Measurements from ENCODE around the gene NEURL4. TPM values are rescaled to one million over a fixed set of nuclear protein-coding genes. Genes with fewer than 3 reads are reported as not detected.

The NEURL4 gene
- 14.7 and 21.7 TPM in 2 replicates for total RNA-seq

DNA sequence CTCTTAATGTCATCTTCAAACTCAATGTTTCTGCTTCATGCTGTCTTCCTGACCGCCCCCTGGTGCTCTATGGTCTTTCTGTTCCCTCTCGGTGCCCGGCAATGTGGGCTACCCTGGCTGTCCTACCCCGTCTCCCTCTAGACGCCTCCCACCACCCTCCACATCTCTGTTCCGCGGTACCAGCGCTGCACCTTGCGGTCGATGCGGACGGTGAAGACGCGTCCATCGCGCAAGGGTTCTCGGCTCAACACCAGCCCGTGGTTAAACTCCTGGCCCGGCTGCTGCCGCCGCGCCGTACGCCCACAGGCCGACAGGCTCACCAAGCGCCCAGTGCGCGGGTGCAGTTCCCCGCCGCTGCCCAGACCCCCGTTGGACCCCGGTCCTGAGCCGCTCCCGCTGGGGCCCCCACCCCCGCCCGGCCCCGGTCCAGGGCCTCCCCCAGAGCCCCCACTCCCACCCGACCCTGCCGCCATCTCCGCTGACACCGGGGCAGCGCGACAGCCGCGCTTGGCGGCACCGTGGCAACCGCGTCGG is at the start of gene NEURL4:
NEURL4 (minus strand) TSS at position 496 of the 534 bp plus-strand sequence; CDS start at position 473, 23 bp downstream.

DNA sequence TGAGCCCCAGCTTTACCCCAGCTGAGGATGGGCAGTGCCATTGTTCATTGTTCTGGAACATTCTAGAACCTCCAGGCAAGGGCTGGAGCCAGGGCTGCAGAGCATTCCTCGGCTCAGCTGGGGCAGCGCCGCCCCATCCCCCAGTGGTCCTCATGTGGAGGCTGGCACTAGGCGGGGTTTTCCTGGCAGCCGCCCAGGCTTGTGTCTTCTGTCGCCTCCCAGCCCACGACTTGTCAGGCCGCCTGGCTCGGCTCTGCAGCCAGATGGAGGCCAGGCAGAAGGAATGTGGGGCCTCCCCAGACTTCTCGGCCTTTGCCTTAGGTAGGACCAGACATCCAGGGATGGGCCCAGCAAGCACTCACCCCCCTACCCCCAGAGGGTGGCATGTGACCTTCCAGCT is 25.9 kb upstream of the NEURL4 start, which contains the start of gene TMEM95:
TMEM95 (plus strand) TSS at position 104 of the 400 bp plus-strand sequence; CDS start at position 153, 49 bp downstream.

GRCh38 chr17:7351665-7352502 is 22.7 kb upstream of the NEURL4 start, which contains the start of gene KCTD11:
Gene KCTD11 (plus strand): TSS chr17:7352162.

DNA sequence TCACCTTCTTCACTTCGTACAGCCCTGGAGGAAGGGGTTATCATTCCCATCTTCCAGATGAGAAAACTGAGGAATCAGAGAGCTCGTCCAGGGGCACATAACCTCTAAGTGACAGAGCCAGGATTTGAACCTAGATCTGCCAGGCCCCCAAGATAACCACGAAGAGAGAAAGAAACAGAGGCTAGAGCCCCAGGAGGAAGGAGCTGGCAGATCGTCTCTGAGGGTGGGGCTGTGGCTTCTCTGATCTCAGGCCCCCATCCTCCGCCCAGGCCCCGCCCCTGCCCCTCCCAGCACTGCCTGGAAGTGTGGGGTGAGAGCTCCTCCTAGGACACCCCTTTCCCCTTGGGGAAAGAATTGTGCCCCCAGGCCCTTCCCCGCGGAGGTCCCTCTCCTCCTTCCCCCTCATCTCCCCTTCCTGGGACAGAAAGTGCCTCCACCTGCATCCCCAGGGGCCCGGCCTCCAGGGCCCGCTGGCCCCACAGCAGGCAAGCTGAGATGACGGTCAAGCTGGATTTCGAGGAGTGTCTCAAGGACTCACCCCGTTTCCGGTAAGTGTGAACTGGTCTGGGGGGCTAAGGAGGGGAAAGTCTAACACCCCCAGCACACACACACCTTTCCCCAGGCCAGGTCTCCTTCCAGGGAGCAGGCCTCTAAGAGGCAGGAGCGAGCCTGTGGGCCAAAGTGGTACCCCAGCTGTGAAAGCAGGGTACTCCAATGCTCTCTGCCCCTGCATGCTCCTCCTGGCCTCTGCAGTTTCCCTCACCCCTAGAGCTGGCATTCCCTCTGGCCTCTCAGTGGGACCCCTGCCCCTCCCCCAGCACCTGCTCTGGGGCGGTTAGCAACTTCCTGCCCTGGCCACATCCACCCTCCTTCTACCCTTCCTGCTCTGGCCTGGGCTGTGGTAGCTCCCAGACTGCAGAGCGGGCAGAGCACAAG is 7.4 kb upstream of the NEURL4 start, which contains the start of gene ACAP1:
ACAP1 (plus strand) TSS at position 290 of the 936 bp plus-strand sequence; CDS start at position 496, 206 bp downstream.

DNA sequence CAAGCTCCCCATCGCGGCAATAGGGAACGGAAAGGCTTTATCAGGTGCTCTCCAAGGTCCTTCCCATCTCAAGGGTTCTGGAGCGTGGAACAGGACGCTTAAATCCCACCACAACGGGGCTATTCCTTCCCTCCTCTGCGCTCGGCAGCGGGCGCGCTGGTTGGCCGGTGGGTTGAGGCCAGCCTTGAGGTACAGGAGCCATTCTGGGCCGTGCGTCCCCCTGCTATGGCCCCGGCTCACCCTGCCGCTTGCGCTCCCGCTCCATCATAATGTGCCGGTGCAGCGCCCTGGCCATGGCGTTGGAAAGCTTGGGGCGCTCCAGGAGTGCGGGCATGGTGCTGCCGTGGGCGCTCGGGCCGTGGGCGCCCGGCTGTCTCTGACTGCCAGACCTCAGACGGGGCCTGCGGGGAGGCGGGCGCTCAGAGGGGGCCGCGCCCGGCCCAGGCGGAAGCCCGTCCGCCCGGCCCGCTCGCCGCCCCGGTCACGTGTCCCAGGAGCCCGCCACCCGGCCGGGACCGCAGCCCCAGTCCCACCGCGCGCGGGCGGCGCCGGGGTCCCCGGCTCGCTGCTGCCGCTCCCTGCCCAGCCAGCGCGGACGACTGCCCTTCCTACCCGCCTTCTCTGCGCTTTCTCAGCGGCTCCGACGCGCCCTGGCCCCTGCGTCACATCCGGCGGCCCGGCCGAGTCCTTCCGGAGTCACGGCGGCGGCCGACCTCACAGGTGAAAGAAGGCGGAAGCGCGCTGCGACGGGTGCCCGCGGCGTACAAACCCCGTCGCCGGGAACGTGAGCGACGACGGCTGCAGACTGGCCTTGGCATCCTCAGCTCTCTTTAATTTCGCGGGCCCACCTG is 14.2 kb downstream of the NEURL4 start, which contains the start of gene GPS2:
GPS2 (minus strand) TSS at position 642 of the 851 bp plus-strand sequence; CDS start at position 334, 308 bp downstream.

DNA sequence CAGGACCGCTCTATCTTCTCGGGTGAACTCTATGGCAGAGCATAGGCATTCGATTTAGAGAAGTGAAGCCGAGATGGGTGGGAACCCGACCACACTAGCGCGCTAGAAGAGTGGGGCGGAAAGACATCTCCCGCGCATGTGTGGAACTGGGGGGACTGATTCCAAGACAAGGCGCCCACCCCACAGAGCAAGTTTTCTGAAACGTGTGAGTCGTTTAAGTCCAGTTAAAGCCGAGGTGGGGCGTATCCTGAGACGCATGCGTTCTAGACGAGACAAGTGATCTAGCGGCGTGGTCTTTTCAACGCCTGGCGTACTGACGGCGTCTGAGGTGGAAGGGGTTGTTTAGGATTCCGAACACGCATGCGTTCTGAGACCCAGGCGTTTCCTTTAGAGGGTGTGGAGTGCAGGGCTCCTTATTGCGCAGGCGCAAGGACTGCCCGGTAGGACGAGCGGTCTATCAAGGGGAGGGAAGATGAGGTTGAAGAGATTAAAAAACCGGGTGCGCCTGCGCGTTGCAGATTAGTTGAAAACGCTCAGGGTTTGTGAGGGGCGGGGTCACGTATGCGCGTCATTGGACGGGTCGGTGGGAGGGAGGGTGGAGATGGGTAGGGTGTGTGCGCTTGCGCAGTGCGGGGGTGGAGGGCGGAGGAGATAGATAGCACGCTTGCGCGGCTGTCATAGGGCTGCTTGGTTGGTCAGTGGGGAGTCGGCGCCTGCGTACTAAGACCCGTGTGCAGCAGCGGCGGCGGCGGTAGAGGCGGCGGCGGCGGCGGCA is 22.0 kb downstream of the NEURL4 start, which contains the start of gene EIF5A:
EIF5A (plus strand) TSS at position 718 of the 775 bp plus-strand sequence. CDS start 2,008 bp downstream, outside the sequence.

GRCh38 chr17:7294614-7295153 is 34.5 kb downstream of the NEURL4 start, which contains the start of gene YBX2:
Gene YBX2 (minus strand): TSS chr17:7294639. CDS start chr17:7294500, 139 bp downstream.

DNA sequence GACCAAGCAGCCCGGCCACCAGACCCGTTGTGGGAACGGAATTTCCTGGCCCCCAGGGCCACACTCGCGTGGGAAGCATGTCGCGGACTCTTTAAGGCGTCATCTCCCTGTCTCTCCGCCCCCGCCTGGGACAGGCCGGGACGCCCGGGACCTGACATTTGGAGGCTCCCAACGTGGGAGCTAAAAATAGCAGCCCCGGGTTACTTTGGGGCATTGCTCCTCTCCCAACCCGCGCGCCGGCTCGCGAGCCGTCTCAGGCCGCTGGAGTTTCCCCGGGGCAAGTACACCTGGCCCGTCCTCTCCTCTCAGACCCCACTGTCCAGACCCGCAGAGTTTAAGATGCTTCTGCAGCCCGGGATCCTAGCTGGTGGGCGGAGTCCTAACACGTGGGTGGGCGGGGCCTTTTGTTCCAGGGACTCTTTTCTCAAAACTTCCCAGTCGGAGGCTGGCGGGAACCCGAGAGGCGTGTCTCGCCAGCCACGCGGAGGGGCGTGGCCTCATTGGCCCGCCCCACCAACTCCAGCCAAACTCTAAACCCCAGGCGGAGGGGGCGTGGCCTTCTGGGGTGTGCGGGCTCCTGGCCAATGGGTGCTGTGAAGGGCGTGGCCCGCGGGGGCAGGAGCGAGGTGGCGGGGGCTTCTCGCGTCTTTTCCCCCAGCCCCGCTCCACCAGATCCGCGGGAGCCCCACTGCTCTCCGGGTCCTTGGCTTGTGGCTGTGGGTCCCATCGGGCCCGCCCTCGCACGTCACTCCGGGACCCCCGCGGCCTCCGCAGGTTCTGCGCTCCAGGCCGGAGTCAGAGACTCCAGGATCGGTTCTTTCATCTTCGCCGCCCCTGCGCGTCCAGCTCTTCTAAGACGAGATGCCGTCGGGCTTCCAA is 47.8 kb downstream of the NEURL4 start, which contains the start of gene SLC2A4:
SLC2A4 (plus strand) TSS at position 645 of the 879 bp plus-strand sequence; CDS start at position 862, 217 bp downstream.

Small RNAs within 50 kb of the gene (small RNA-seq; reads per million reads assigned to genes)
- gene AC026954.2, result not detected
- gene RF00019, result not detected

Other genes starting within 250 kb of the NEURL4 start
- not detected in 2 replicates for gene CLEC10A, start 249.1 kb downstream of the NEURL4 start, total RNA-seq
- gene ASGR2, start 214.5 kb downstream of the NEURL4 start, total RNA-seq, result not detected in 2 replicates
- gene ASGR1, start 150.0 kb downstream of the NEURL4 start, total RNA-seq, result under 0.01 and 0.39 TPM in 2 replicates
- 7.3 and 11.9 TPM in 2 replicates for gene DLG4, start 109.5 kb downstream of the NEURL4 start, total RNA-seq
- 194 and 236 TPM in 2 replicates for gene ACADVL, start 109.4 kb downstream of the NEURL4 start, total RNA-seq
- 63.9 and 93.2 TPM in 2 replicates for gene DVL2, start 94.8 kb downstream of the NEURL4 start, total RNA-seq
- gene PHF23, start 89.9 kb downstream of the NEURL4 start, total RNA-seq, result 36.6 and 37.1 TPM in 2 replicates
- gene GABARAP, start 86.9 kb downstream of the NEURL4 start, total RNA-seq, result 110 and 194 TPM in 2 replicates
- gene CTDNEP1, start 77.6 kb downstream of the NEURL4 start, total RNA-seq, result 28.7 and 40.1 TPM in 2 replicates
- gene ELP5, start 77.1 kb downstream of the NEURL4 start, total RNA-seq, result 28.9 and 31.2 TPM in 2 replicates
- 0.98 and 2.9 TPM in 2 replicates for gene CLDN7, start 66.9 kb downstream of the NEURL4 start, total RNA-seq
- under 0.01 TPM in 1 of 2 replicates, not detected in the other for gene SLC2A4, start 47.6 kb downstream of the NEURL4 start, total RNA-seq
- gene YBX2, start 34.7 kb downstream of the NEURL4 start, total RNA-seq, result not detected in 2 replicates
- 909 and 1,080 TPM in 2 replicates for gene EIF5A, start 21.7 kb downstream of the NEURL4 start, total RNA-seq
- gene GPS2, start 14.0 kb downstream of the NEURL4 start, total RNA-seq, result 39.9 and 46.7 TPM in 2 replicates
- gene ACAP1, start 7.2 kb upstream of the NEURL4 start, total RNA-seq, result 0.20 and 2.2 TPM in 2 replicates
- 2.6 and 4.1 TPM in 2 replicates for gene KCTD11, start 22.8 kb upstream of the NEURL4 start, total RNA-seq
- gene TMEM95, start 25.8 kb upstream of the NEURL4 start, total RNA-seq, result not detected in 2 replicates
- 0.20 TPM in 1 of 2 replicates, not detected in the other for gene TNK1, start 51.8 kb upstream of the NEURL4 start, total RNA-seq
- gene PLSCR3, start 65.2 kb upstream of the NEURL4 start, total RNA-seq, result 22.8 and 26.8 TPM in 2 replicates
- gene TMEM256, start 74.8 kb upstream of the NEURL4 start, total RNA-seq, result 103 and 132 TPM in 2 replicates
- gene NLGN2, start 78.5 kb upstream of the NEURL4 start, total RNA-seq, result 2.9 and 4.4 TPM in 2 replicates
- gene SPEM1, start 91.0 kb upstream of the NEURL4 start, total RNA-seq, result not detected in 2 replicates
- gene SPEM2, start 96.3 kb upstream of the NEURL4 start, total RNA-seq, result not detected in 2 replicates
- not detected in 2 replicates for gene SPEM3, start 99.5 kb upstream of the NEURL4 start, total RNA-seq
- gene TMEM102, start 106.1 kb upstream of the NEURL4 start, total RNA-seq, result 0.98 and 1.1 TPM in 2 replicates
- under 0.01 and 0.37 TPM in 2 replicates for gene FGF11, start 110.2 kb upstream of the NEURL4 start, total RNA-seq
- gene CHRNB1, start 115.7 kb upstream of the NEURL4 start, total RNA-seq, result 2.0 and 3.7 TPM in 2 replicates
- gene ZBTB4, start 150.3 kb upstream of the NEURL4 start, total RNA-seq, result 19.1 and 19.5 TPM in 2 replicates
- gene SLC35G6, start 152.1 kb upstream of the NEURL4 start, total RNA-seq, result not detected in 2 replicates
- gene POLR2A, start 155.0 kb upstream of the NEURL4 start, total RNA-seq, result 81.9 and 112 TPM in 2 replicates
- 5.5 and 8.5 TPM in 2 replicates for gene TNFSF12, start 219.7 kb upstream of the NEURL4 start, total RNA-seq
- 0.59 and 1.1 TPM in 2 replicates for gene TNFSF13, start 229.4 kb upstream of the NEURL4 start, total RNA-seq
- gene SENP3, start 232.6 kb upstream of the NEURL4 start, total RNA-seq, result 69.1 and 70.0 TPM in 2 replicates

Data from subcutaneous preadipocyte (primary cell).